GM21360 (cell line): ENCODE measurements around the gene SLC35B3.
"Not testable (repeated sequence)": the region's sequence is repeated elsewhere in the genome, so short reads cannot be mapped to it uniquely, and the experiment has no call there.

ENCODE experiments used
- ATAC-seq: cut with Tn5 transposase; IDR thresholded peaks from one replicate; pipeline ENCODE4 v1.9.1; 2021; ENCODE audit warnings: mild to moderate bottlenecking, moderate library complexity; ENCODE audit not compliant: unreplicated experiment

Gene SLC35B3

GRCh38 chr6:8435093-8435844 is at the start of gene SLC35B3:
TSS of gene SLC35B3 (minus strand) at chr6:8435545.
- peak; percentile 98 for ATAC-seq

- no peak for ATAC-seq
Observed at GRCh38 chr6:8483650-8484049, 48.3 kb upstream of the SLC35B3 start.

DNA sequence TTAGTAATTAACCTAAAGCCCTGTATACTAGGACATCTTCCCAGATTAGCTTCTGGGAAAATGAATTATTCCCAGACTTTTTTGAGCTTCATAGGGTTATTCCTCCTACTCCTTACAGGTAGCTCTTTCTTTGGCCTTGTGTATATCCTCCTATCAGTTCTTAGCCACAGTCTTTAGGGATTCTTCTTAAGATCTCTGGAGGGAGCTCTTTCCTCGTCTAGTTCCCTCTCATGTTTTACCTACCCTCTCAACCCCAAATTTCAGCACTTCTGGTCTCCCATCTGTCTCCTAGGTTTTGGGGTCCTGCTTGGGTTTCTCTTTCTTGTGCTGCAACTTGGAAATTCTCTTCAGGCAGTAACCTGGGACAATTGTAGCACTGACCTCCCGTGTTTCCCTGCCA is 46.4 kb upstream of the SLC35B3 start:
- peak; percentile 92 for ATAC-seq

GRCh38 chr6:8478418-8478817 is 43.1 kb upstream of the SLC35B3 start:
- ATAC-seq, result no peak

- ATAC-seq, result no peak
Observed at GRCh38 chr6:8476656-8477055, 41.3 kb upstream of the SLC35B3 start.

DNA sequence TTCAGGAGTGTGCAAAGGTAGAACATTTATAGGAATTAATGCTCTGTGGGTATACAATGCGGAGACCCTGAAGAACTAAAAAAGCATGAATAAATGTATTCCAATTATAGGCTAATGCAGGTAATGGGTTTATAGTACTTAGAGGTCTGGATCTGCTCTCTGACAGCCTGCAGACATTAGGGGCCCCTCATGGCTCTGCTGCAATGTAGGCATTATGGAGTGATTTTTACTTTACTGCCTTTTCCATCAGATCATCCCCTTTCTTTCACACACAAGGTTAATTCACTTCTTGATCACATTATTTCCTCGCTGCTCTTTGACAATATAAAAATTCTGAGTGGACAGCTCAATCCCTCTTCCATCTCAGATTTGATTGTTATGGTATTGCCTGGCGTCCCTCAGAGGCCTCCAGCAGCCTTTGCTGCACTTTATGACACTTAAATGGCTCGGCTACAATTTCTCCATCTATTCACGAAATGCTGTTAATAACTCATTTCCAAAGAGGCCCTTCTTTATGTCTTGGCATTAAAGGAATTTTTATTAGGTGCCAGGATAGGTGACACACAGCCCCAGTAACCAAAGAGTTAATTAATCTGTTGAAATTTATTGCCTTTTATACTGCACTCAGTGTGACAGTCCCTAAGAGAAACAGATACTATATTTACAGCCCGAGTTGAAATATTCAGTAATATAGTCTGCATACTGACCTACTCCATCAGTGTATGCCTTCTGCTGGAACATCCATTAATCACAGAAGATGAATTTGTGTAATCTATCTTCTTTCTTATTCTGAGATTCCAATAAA is 33.4 kb upstream of the SLC35B3 start:
- no peak for ATAC-seq

GRCh38 chr6:8462694-8463093 is 27.3 kb upstream of the SLC35B3 start:
- no peak for ATAC-seq

DNA sequence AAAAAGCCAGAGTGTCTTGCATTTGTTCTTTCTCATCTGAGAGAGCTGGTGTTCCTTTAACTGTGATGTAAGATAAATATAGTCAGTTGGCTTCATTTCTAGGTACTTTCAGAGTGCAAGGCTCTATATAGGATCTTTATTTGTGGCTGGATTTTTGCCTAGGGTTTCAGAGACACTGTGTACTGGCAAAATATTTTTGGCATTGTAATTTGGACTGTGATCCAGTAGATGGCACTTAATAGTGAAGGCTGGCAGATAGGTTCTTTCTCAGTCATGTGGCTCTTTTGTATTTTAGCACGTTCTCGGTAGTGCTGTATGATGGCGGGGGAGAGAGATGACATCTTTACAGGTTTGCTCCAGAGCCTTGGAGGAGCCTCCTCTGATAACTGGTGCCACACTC is 26.8 kb upstream of the SLC35B3 start:
- ATAC-seq, result no peak

DNA sequence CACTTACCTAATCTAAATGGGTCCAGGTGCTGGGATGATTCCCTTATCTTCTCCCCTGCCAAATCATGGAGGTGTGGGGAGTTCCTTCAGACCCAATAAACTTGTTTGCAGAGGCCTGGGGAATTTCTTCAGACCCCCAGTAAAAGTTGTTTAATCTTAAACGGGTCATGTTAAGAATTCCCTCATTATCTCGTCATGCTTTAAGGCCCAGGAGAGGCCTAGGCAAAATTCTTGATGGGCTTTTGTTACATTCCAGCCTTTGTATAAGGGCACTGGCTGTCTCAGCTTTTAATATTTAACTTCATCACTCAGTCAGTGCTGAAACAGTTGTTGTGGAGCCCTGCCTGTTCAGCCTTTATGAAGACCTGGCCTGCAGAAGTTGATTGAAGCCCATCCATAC is 11.0 kb upstream of the SLC35B3 start:
- ATAC-seq, result no peak

- ATAC-seq, result not testable (repeated sequence)
Observed at GRCh38 chr6:8445930-8446329, 10.6 kb upstream of the SLC35B3 start.

- no peak for ATAC-seq
Observed at GRCh38 chr6:8442150-8442549, 6.8 kb upstream of the SLC35B3 start.

DNA sequence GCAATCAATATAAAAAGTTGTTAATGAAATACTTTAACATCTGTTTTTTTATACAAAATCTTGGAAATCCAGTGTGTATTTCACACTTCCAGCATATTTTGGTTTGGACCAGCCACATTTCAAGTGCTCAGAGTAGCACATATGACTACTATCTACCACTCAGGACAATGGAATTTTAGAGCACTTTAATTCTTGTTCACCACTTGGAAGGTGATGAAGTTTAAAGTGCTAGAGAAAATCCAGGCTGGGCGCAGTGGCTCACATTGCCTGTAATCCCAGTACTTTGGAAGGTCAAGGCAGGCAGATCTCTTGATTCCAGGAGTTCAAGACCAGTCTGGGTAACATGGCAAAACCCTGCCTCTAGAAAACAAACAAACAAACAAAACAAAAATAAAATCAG is 6.1 kb upstream of the SLC35B3 start:
- ATAC-seq, result no peak

GRCh38 chr6:8439601-8440268 is 4.4 kb upstream of the SLC35B3 start:
- ATAC-seq, result no peak

GRCh38 chr6:8437813-8438212 is 2.5 kb upstream of the SLC35B3 start:
- ATAC-seq, result no peak

DNA sequence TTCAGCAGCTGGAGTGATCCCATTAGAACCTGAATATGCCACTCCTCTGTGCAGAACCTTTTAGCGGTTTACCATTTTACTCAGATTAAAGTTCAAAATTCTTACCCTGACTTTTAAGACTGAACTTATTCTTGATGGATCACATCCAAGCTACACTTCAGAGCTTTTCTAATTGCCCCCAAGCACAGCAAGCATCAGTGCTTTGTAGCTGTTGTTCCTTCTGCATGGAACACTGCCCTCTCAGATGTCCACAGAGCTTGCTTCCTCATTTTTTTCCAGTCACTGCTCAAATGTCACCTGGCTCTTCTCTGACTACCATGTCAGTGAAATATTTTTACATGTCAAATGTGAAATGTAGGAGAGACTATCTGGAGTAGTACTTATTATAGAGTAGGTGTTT is 1.6 kb upstream of the SLC35B3 start:
- ATAC-seq, result no peak

DNA sequence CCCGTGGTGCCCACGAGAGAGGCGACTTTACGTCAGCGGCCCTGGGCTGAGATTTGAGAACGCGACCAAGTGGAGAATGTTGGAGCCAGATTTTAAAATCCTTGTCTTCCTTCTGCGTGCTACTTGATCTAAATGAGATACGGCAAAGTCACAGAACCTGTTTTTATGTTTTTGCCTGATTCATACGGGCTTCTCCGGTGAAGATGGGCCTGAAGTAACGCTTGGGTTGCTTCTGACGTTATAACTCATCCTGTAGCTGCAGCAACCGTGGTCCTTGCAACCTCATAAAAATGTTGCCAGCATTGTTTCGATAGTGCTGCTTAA is 462 bp upstream of the SLC35B3 start:
- ATAC-seq, result no peak

DNA sequence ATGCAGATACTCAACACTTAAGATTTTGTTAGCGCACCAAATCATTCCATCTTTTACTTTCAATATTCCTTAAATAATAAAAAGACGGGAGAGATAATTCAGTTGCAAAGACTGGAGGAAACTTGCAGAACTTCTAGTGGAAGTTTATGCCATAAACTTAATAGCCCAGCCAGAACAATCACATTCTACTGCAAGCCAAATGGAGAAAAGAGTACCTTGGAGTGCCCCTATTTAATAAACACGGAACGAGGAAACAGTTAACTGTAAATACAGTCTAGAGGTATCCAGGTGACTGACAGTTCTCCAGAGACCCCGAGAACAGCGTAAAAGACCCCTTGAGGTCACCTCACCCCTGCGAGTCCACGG is 635 bp downstream of the SLC35B3 start:
- ATAC-seq, result no peak

DNA sequence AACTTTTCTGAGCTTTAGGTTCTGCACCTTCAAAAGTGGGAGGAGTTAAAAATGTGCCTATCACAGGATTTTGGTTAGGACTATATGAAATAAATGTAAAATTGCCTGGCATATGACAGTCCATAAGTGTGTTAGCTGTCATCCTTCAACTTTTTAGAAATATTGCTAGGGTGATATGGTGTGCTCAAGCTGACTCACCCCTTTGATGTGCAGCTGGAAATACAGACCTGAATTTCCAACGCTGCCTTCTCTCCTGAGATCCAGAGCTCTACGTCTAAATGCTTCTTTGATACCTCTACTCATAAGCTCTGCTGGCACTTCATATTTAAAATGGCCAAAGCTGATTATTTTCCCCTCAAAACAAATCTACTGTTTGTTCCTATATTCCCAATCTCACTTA is 2.7 kb downstream of the SLC35B3 start:
- no peak for ATAC-seq

- no peak for ATAC-seq
Observed at GRCh38 chr6:8429821-8430220, 5.5 kb downstream of the SLC35B3 start.

DNA sequence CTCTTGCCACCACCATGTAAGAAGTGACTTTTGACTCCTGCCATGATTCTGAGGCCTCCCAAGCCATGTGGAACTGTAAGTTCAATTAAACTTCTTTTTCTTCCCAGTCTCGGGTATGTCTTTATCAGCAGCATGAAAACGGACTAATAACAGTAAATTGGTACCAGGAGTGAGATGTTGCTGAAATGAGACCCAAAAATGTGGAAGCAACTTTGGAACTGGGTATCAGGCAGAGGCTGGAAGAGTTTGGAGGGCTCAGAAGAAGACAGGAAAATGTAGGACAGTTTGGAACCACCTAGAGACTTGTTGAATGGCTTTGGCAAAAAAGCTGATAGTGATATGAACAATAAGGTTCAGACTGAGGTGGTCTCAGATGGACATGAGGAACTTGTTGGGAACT is 8.8 kb downstream of the SLC35B3 start:
- ATAC-seq, result not testable (repeated sequence)

GRCh38 chr6:8420031-8420588 is 15.2 kb downstream of the SLC35B3 start:
- ATAC-seq, result no peak

DNA sequence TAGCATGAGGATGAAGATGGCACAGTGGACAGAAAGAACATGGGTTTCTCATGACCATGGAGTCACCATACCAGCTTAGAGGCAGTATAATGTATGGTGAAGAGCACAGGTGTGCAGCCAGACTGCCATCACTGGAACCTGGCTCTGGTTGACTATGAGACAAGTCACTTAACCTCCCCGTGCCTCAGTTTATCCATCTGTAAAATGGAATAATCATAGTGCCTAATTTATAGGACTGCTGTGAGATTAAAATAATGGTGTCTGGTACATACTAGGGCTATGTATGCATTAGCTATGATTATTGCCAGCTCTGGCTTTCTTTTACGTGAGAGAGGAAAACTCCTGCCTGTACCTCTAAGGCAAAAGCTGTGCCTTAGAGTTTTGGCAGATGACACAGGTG is 19.4 kb downstream of the SLC35B3 start:
- no peak for ATAC-seq
